HT1080 (cell line): ENCODE measurements around the gene HGF. TPM values are rescaled to one million over a fixed set of nuclear protein-coding genes. Genes with fewer than 3 reads are reported as not detected.
A peak's percentile ranks its signal among the peaks of the same experiment; 100 is the strongest.
"Not testable (repeated sequence)": the region's sequence is repeated elsewhere in the genome, so short reads cannot be mapped to it uniquely, and the experiment has no call there.

Experiments used
- DNase-seq: peaks from one replicate; pipeline ENCODE4 v3.0.0-alpha.2; 2015; ENCODE audit warnings: low read depth
- total RNA-seq: library from RNA; depleted of rRNA; stranded (reverse); fragments of >200 nt; shearing (Covaris generic); gene quantifications from 2 replicates; pipeline ENCODE4 v1.2.3, GENCODE V29; 2014

Gene HGF
- total RNA-seq, 1 experiment from 2014 or later: not detected

GRCh38 chr7:81722250-81722649 lies 47.6 kb downstream of the HGF start:
- DNase-seq: not testable (repeated sequence)

GRCh38 chr7:81721437-81721836 lies 48.4 kb downstream of the HGF start:
- no peak for DNase-seq

- DNase-seq: no peak
Measured at GRCh38 chr7:81719865-81720264, 50.0 kb downstream of the HGF start.

- peak; percentile 59 for DNase-seq
Measured at GRCh38 chr7:81715984-81716588, 53.8 kb downstream of the HGF start.

- no peak for DNase-seq
Measured at GRCh38 chr7:81714306-81714705, 55.5 kb downstream of the HGF start.

- no peak for DNase-seq
Measured at GRCh38 chr7:81710751-81711150, 59.1 kb downstream of the HGF start.

- DNase-seq: no peak
Measured at GRCh38 chr7:81709836-81710235, 60.0 kb downstream of the HGF start.

GRCh38 chr7:81707966-81708365 lies 61.9 kb downstream of the HGF start:
- DNase-seq: no peak

- no peak for DNase-seq
Measured at GRCh38 chr7:81707196-81707595, 62.7 kb downstream of the HGF start.

- DNase-seq: no peak
Measured at GRCh38 chr7:81705206-81705605, 64.6 kb downstream of the HGF start.

- no peak for DNase-seq
Measured at GRCh38 chr7:81704595-81704994, 65.3 kb downstream of the HGF start.

- no peak for DNase-seq
Measured at GRCh38 chr7:81698965-81699364, 70.9 kb downstream of the HGF start.

- DNase-seq: no peak
Measured at GRCh38 chr7:81694711-81695110, 75.1 kb downstream of the HGF start.

- DNase-seq: no peak
Measured at GRCh38 chr7:81693894-81694293, 76.0 kb downstream of the HGF start.

- DNase-seq: no peak
Measured at GRCh38 chr7:81693080-81693479, 76.8 kb downstream of the HGF start.

- peak; percentile 71 for DNase-seq
Measured at GRCh38 chr7:81692146-81692905, 77.5 kb downstream of the HGF start.

GRCh38 chr7:81691199-81691821 lies 78.5 kb downstream of the HGF start:
- DNase-seq: no peak

- DNase-seq: no peak
Measured at GRCh38 chr7:81690688-81691087, 79.2 kb downstream of the HGF start.

- DNase-seq: no peak
Measured at GRCh38 chr7:81690251-81690650, 79.6 kb downstream of the HGF start.

GRCh38 chr7:81688622-81689411 lies 81.0 kb downstream of the HGF start:
- DNase-seq: no peak

- DNase-seq: no peak
Measured at GRCh38 chr7:81687062-81687461, 82.8 kb downstream of the HGF start.
